Subcutaneous abdominal adipose tissue (tissue), 5 donors: ENCODE measurements around the gene GREM2.

ENCODE experiments used
- H3K27ac ChIP-seq: one replicate; pipeline ENCODE4 v1.7.0; 2013; ENCODE audit warnings: low read depth, mild to moderate bottlenecking, inconsistent platforms, low read length, moderate library complexity
- H3K27me3 ChIP-seq, 5 donors: one replicate each; pipeline ENCODE4 v1.7.0; 2013; ENCODE audit warnings: low read length in 5 of 5, inconsistent platforms in 1 of 5; ENCODE audit not compliant: control insufficient read depth in 5 of 5, insufficient read depth in 4 of 5
- H3K36me3 ChIP-seq, 5 donors: one replicate each; pipeline ENCODE4 v1.7.0; 2013; ENCODE audit warnings: low read length in 5 of 5; ENCODE audit not compliant: control insufficient read depth in 5 of 5, insufficient read depth in 5 of 5
- H3K4me1 ChIP-seq, 5 donors: one replicate each; pipeline ENCODE4 v1.7.0; 2013; ENCODE audit warnings: low read length in 5 of 5, mild to moderate bottlenecking in 3 of 5, moderate library complexity in 1 of 5; ENCODE audit not compliant: control insufficient read depth in 5 of 5, insufficient read depth in 5 of 5
- H3K4me3 ChIP-seq, 5 donors: one replicate each; pipeline ENCODE4 v1.7.0; 2013; ENCODE audit warnings: low read length in 5 of 5, low read depth in 1 of 5
- H3K9ac ChIP-seq, 5 donors: one replicate each; pipeline ENCODE4 v1.7.0; 2013; ENCODE audit warnings: low read length in 5 of 5, mild to moderate bottlenecking in 4 of 5, moderate library complexity in 3 of 5
- H3K9me3 ChIP-seq, 5 donors: one replicate each; pipeline ENCODE4 v1.7.0; 2013; ENCODE audit warnings: low read length in 5 of 5; ENCODE audit not compliant: control insufficient read depth in 5 of 5
- donor health status: healthy.
- donor health status: healthy.
- donor health status: healthy.
- donor health status: healthy.
- donor health status: healthy.

Gene GREM2

DNA sequence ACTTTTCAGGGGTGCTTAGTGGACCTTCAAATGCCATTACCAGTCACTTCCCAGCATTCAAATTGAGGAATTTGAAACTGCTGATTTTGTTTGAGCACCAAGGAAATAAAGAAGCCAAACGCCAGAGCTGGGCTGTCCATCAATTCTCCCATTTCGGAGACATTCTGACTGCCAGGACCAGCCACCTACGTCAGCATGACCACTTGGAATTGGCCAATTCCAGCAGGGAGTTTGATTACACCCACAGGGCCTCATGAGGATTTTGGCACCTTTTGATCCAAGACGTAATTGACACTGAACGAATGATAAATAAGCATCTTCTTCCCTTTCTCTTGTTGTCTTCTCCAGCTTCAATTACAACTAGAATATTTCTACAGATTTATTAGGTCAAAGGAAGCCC, 40.2 kb downstream of the GREM2 start:
- H3K36me3 ChIP-seq, result no peaks in the 10 kb centered on the region
- H3K9me3 ChIP-seq, result no peaks in the 10 kb centered on the region
- H3K9ac ChIP-seq, result no peak overlapping the region
- H3K4me3 ChIP-seq, result no peak overlapping the region
- H3K4me1 ChIP-seq, result peaks cover 0 to 8% (median 4%) of the 10 kb centered on the region in 5 donors
- no peak overlapping the region for H3K27ac ChIP-seq
- H3K27me3 ChIP-seq, result no peaks in the 10 kb centered on the region

DNA sequence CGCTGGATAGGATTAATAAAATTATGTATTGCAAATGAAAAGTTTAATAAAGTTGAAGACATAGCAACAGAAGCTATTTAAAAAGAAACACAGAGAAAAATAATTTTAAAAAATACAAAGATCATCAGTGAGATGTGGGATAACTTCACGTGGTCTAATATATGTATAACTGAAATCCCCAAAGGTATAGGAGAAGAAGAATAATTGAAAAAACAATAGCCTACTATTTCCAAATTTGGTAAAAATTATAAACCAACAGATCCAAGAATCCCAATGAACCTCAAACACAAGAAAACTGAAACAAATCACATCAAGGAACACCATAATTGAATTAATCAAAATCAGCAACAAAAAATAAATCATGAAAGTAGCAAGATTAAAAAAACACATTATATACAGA, 44.9 kb downstream of the GREM2 start:
- Histone ChIP-seq H3K36me3 (no peaks in the 10 kb centered on the region), H3K9me3 (peaks cover 0 to 4% (median 0%) of the 10 kb centered on the region in 5 donors), H3K27me3 (no peaks in the 10 kb centered on the region), H3K9ac (no peak overlapping the region), H3K4me3 (no peak overlapping the region), H3K27ac (no peak overlapping the region), H3K4me1 (no peaks in the 10 kb centered on the region)

DNA sequence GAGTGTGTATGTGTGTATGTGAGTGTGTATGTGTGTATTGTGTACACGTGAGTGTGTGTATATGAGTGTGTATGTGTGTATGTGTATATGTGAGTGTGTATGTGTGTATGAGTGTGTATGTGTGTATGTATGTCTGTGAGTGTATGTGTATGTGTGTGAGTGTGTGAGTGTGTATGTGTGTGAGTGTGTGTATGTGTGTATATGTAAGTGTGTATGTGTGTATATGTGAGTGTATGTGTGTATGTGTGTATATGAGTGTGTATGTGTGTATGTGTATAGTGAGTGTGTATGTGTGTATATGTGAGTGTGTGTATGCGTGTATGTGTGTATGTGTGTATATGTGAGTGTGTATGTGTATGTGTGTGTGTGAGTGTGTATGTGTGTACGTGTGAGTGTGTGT, 49.2 kb downstream of the GREM2 start:
- Histone ChIP-seq H3K4me1 (no peaks in the 10 kb centered on the region), H3K9me3 (peaks cover 0 to 4% (median 0%) of the 10 kb centered on the region in 5 donors), H3K4me3 (no peak overlapping the region), H3K27me3 (no peaks in the 10 kb centered on the region), H3K27ac (no peak overlapping the region), H3K9ac (no peak overlapping the region), H3K36me3 (no peaks in the 10 kb centered on the region)

DNA sequence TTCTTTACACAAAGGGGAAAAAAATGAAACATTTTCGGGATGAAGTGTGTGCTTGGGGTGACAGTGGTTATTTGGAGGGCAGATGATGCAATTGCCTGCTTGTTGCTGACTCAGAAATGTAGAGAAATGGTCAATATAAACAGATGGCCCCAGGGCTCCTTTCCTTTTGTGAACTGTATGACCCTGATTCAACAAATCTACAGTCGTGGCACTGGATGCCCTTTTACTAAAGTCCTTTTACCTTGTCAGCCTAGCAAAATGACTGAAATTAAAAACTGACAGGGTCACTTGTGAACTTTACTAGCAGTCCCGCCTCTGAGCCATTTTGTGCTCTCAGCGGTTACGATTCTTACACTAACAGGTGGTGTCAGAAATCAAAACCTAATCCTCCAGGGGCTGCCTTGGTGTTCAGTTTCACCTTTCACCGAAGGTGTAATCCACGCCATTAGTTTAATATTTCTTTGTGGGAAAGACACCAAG, 49.8 kb downstream of the GREM2 start:
- Histone ChIP-seq H3K27ac (no peak overlapping the region), H3K9ac (no peak overlapping the region), H3K27me3 (no peaks in the 10 kb centered on the region), H3K4me3 (no peak overlapping the region), H3K36me3 (no peaks in the 10 kb centered on the region), H3K4me1 (no peaks in the 10 kb centered on the region), H3K9me3 (peaks cover 0 to 4% (median 0%) of the 10 kb centered on the region in 5 donors)

DNA sequence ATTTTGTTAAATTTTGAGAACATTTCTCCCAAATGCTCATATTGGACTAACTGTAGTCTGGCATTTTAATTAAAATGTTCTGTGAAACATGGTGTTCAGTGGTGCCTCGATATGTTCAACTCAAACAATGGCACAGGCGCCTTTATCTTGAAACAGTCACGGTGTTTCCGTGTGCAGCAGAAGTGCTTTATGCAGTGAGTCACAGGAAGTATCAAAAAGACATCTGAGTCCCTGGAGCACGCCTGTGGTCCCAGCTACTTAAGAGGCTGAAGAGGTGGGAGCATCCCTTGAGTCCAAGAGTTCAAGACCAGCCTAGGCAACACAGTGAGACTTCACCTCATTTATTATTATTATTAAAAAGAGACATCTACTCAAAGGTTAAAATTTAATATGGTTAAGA, 52.2 kb downstream of the GREM2 start:
- Histone ChIP-seq H3K4me3 (no peak overlapping the region), H3K27me3 (no peaks in the 10 kb centered on the region), H3K27ac (no peak overlapping the region), H3K4me1 (peaks cover 0 to 7% (median 0%) of the 10 kb centered on the region in 5 donors), H3K9me3 (peaks cover 0 to 4% (median 0%) of the 10 kb centered on the region in 5 donors), H3K36me3 (no peaks in the 10 kb centered on the region), H3K9ac (no peak overlapping the region)

DNA sequence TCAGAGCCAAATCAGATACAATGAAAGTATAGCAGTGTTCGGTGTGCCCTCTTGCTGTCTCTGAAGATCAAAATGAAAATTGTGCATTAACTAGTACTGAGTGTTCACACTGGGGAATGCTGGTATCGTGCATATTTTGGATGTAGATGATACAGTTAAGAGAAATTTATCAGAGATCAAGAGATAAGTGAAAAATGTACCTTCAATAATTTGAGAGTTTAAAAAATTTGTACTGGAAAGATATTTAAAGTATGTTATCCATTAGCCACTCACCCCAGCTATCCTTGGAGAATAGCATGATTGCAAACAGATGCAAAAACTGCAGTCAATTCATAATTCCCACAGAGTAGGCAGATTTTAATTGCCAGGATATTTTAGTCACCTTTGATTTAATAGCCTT, 56.4 kb downstream of the GREM2 start:
- Histone ChIP-seq H3K4me1 (peaks cover 0 to 7% (median 0%) of the 10 kb centered on the region in 5 donors), H3K36me3 (no peaks in the 10 kb centered on the region), H3K27ac (no peak overlapping the region), H3K27me3 (no peaks in the 10 kb centered on the region), H3K9ac (no peak overlapping the region), H3K4me3 (no peak overlapping the region), H3K9me3 (no peaks in the 10 kb centered on the region)

DNA sequence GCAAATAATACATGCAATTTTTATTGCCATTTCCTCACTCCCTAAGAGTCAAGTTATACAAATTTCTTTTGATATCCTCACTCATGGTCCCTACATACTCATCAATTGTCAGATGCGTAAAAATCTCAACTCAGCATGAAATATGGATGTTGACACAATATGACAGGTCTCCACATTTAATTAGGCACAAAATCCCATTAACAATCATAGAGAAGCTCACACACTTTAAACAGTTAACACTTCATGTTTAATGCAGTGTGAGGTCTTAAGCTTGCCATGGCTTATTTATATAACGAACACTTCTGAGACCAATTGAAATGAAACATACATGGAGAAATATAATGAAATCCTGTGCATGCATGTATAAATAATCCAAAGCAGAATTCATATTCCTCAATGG, 58.6 kb downstream of the GREM2 start:
- H3K27ac ChIP-seq, result no peak overlapping the region
- H3K27me3 ChIP-seq, result no peaks in the 10 kb centered on the region
- no peak overlapping the region for H3K9ac ChIP-seq
- H3K36me3 ChIP-seq, result no peaks in the 10 kb centered on the region
- H3K4me3 ChIP-seq, result no peak overlapping the region
- no peaks in the 10 kb centered on the region for H3K9me3 ChIP-seq
- peaks cover 0 to 7% (median 0%) of the 10 kb centered on the region in 5 donors for H3K4me1 ChIP-seq

DNA sequence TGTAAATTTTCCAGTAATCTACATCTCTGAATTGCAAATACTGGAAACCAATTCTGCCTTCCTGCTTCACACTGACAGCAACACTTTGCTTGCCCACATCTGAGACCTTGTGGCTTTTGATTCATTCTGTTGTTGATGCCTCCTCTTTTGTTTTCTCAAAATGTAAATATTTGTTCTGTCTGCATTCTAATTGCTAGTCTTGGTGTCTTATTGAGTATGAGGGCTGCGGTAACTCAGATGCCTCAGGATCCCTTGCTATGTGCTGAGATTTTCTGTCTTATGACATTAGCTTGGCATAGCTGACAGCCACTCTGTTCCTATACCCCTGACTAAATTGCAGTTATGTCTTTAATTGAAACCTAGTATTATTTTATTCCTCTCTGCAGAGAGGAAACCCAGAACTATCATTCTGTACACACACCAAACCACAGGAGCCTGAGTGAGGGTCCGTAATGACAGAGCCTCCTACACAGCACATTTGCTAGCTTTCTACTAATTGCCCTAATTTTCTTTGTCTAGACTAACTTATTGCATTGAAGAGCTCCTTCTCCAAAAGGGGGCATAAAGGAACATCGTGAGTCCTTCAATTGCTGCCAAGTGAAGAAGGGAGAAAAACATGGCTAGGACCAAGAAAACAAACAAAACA, 72.1 kb downstream of the GREM2 start:
- H3K27me3 ChIP-seq, result no peaks in the 10 kb centered on the region
- H3K4me1 ChIP-seq, result no peaks in the 10 kb centered on the region
- no peaks in the 10 kb centered on the region for H3K9me3 ChIP-seq
- H3K27ac ChIP-seq, result no peak overlapping the region
- H3K36me3 ChIP-seq, result no peaks in the 10 kb centered on the region
- no peak overlapping the region for H3K4me3 ChIP-seq
- H3K9ac ChIP-seq, result no peak overlapping the region

DNA sequence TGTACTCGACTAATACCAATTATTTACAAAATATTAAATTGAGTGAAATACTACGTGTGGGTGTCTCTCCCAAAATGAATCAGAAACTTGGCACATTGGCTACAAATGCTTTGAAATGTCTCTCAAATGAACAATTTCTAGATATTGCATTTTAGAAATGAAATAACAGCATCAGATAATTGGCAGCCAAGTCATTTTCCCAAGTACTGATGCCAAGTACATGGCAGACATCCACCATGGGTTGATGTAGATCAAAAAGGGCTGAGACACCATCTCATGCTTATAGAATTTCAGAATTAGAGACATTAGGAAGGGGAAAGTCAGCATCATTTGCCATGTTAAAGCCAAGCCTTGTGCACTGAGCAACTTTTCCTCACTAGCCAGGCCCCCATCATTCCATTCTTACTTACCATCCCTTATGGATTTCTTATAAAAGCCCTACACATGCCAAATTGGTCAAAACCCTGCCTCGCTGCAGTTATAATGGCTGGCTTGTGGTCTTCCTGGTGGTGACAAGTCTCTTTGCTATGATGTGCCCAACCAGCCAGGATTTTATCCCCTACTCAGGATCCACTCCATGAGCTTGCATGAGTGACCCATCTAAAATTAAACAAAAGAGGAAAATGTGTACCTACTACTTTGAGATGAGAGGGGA, 73.1 kb downstream of the GREM2 start:
- Histone ChIP-seq H3K9me3 (no peaks in the 10 kb centered on the region), H3K36me3 (no peaks in the 10 kb centered on the region), H3K9ac (no peak overlapping the region), H3K27ac (no peak overlapping the region), H3K27me3 (no peaks in the 10 kb centered on the region), H3K4me3 (no peak overlapping the region), H3K4me1 (no peaks in the 10 kb centered on the region)

DNA sequence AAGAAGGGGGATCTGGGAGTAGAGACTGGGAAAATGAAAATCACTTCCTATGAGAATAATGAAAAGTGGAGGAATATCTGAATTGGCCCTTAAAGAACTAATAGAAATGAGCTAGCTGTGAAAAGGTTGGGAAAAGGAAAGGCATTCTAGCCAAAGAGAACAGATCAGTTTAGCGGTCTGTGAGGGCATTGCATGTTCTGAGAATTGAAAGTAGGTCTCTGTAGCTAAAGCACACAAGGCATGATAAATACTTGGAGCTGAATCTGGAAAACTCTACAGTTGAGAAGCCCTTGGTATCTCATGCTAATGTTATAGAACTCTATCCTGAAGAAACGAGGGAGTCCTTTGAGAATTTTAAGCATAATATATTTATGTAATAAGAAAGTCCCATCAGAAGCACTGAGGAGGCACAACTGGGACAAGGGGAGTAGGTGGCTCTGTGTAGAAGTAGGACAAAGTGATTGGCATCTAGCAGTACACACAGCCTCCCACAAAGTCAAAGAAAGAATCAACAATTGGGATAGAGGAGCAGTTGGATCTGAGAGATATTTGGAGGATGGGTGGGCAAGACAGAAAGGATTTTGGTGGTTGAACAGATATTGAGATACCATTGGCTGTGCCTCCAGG, 78.7 kb downstream of the GREM2 start:
- H3K4me1 ChIP-seq, result no peaks in the 10 kb centered on the region

More for the DNA sequence above, 78.7 kb downstream of the GREM2 start:
- no peaks in the 10 kb centered on the region for H3K27me3 ChIP-seq
- H3K36me3 ChIP-seq, result no peaks in the 10 kb centered on the region
- no peak overlapping the region for H3K4me3 ChIP-seq
- H3K9ac ChIP-seq, result no peak overlapping the region
- H3K9me3 ChIP-seq, result peaks cover 0 to 3% (median 0%) of the 10 kb centered on the region in 5 donors
- H3K27ac ChIP-seq, result no peak overlapping the region
